K562 (cell line): ENCODE measurements around the gene MCC.

Source experiments
- E2F1 ChIP-seq: sonication (generic); formaldehyde crosslinking; IDR thresholded peaks from 2 replicates; pipeline ENCODE4 v1.8.1; 2023; ENCODE audit warnings: mild to moderate bottlenecking, missing genetic modification reagents, moderate library complexity
- JUND ChIP-seq, 2 experiments: IDR thresholded peaks; 2 replicates in 1 of 2; 3 replicates in 1 of 2; pipeline ENCODE4 v1.6.1; 2011; ENCODE audit warnings: borderline replicate concordance in 2 of 2, low read depth in 2 of 2, low read length in 2 of 2, improper control_type of control experiment in 1 of 2, missing biosample characterization in 1 of 2, missing genetic modification characterization in 1 of 2, missing genetic modification reagents in 1 of 2
- MAFK ChIP-seq: IDR thresholded peaks from 2 replicates; pipeline ENCODE4 v1.6.1; 2011; ENCODE audit warnings: low read length, improper control_type of control experiment
- MYNN ChIP-seq, 2 experiments: sonication (generic); formaldehyde crosslinking in 1 of 2; IDR thresholded peaks; 2 replicates each; pipeline versions ENCODE4 v1.5.0 to v1.6.1; 2016 to 2020; ENCODE audit warnings: antibody characterized with exemption in 1 of 2, missing genetic modification reagents in 1 of 2
- PHF8 ChIP-seq: fragments of 200-600 bp; sonication (generic); IDR thresholded peaks from 2 replicates; pipeline ENCODE4 v1.6.1; 2012; ENCODE audit warnings: mixed run types, mild to moderate bottlenecking, inconsistent platforms, low read length, moderate library complexity, borderline replicate concordance
- POLR2A ChIP-seq: fragments of 450-650 bp; conservative IDR thresholded peaks from 2 replicates; pipeline ENCODE4 v1.6.1; 2016
- RCOR1 ChIP-seq, 2 experiments: IDR thresholded peaks; 2 replicates each; pipeline ENCODE4 v1.6.1; 2012; ENCODE audit warnings: low read depth in 2 of 2, low read length in 2 of 2, borderline replicate concordance in 1 of 2, improper control_type of control experiment in 1 of 2
- ZNF282 ChIP-seq: sonication (generic); formaldehyde crosslinking; IDR thresholded peaks from 2 replicates; pipeline ENCODE4 v1.8.1; 2023; ENCODE audit warnings: missing genetic modification reagents
- ZNF407 ChIP-seq: fragments of 450-650 bp; IDR thresholded peaks from 2 replicates; pipeline ENCODE4 v1.6.1; 2016; ENCODE audit warnings: low read depth
- ZNF639 ChIP-seq, 2 experiments: fragments of 200-800 bp in 1 of 2; sonication (Bioruptor generic) in 1 of 2; sonication (generic) in 1 of 2; formaldehyde crosslinking in 1 of 2; IDR thresholded peaks in 1 of 2; conservative IDR thresholded peaks in 1 of 2; 2 replicates each; pipeline versions ENCODE4 v1.5.0 to v1.6.1; 2016 to 2020; ENCODE audit warnings: missing compliant biosample characterization in 1 of 2, missing genetic modification characterization in 1 of 2, missing genetic modification reagents in 1 of 2

- no peak for TF ChIP-seq POLR2A
- no peak for TF ChIP-seq MYNN (IDR thresholded peaks at IDR 0.05)
- no peak for TF ChIP-seq MYNN (CRISPR knock-in tag; IDR thresholded peaks at IDR 0.05)
- TF ChIP-seq ZNF407 = no peak
- TF ChIP-seq ZNF282 (CRISPR knock-in tag) = no peak
- no peak for TF ChIP-seq MAFK
- no peak for TF ChIP-seq ZNF639 (CRISPR knock-in tag; conservative IDR thresholded peaks at IDR 0.05 in 1 of 2, IDR thresholded peaks at IDR 0.05 in 1 of 2)
- no peak for TF ChIP-seq JUND (IDR thresholded peaks at IDR 0.05; ENCODE audit: borderline replicate concordance, low read depth, low read length)
- no peak for TF ChIP-seq JUND (tag; IDR thresholded peaks at IDR 0.05; ENCODE audit: borderline replicate concordance, low read depth, low read length)
- no peak for TF ChIP-seq PHF8
- no peak for TF ChIP-seq E2F1 (CRISPR knock-in tag)
- no peak for TF ChIP-seq RCOR1 (IDR thresholded peaks at IDR 0.05; ENCODE audit: borderline replicate concordance in 1 of 2, low read depth in 2 of 2, low read length in 2 of 2)
These were observed 342.4 kb downstream of the MCC start for GRCh38 chr5:113145757-113146387.
